ENCODE measurements around the gene FOXP1. TPM values are rescaled to one million over a fixed set of nuclear protein-coding genes. Genes with fewer than 3 reads are reported as not detected.

The FOXP1 gene
- total and polyA plus RNA-seq, 2 donors (not counting 1 experiment from before 2014, with no cell fraction given) = 91.1 to 508 TPM

- POLR2A ChIA-PET = interaction anchor here (0.5 to 3.3 kb wide), 6 partner anchors 16 to 519 kb away, joined by 3 to 19 read pairs (median 3); partner anchors contain the start of gene FOXP1
- peaks cover 65% of the 10 kb centered on the region for H3K4me1 Mint-ChIP-seq
- H3K36me3 ChIP-seq (replicated peaks in 1 of 2; ENCODE audit: control extremely low read depth in 1 of 2, control insufficient read depth in 1 of 2, extremely low read depth in 1 of 2, insufficient read depth in 2 of 2, low read length in 1 of 2) = peaks cover 0 to 2% of the 10 kb centered on the region in 2 experiments
- peak overlapping the region; percentile 85 for H3K4me2 ChIP-seq (replicated peaks; ENCODE audit: low read depth, low read length, poor library complexity, severe bottlenecking)
- CTCF ChIA-PET = interaction anchor here (0.9 to 2.1 kb wide), 10 partner anchors 8 to 524 kb away, joined by 3 to 13 read pairs (median 4); partner anchors contain the start of gene FOXP1
- no peaks in the 10 kb centered on the region for H3K9me3 Mint-ChIP-seq (ENCODE audit: insufficient read depth)
- TF ChIP-seq EZH2 (IDR thresholded peaks at IDR 0.05; ENCODE audit: borderline replicate concordance, insufficient read depth, low read depth, low read length, poor library complexity, severe bottlenecking) (no peak), CTCF (IDR thresholded peaks at IDR 0.05) (no peak)
- 17% methylated on average over 1 of the region's 6 CpGs for WGBS (ENCODE audit: insufficient coverage)
- ATAC-seq (ENCODE audit: low read depth) (no peak), DNase-seq (peak; percentile 59)
- H3K4me3 ChIP-seq (ENCODE audit: control extremely low read depth in 1 of 5, extremely low read depth in 1 of 5, insufficient read depth in 1 of 5, low read depth in 2 of 5, low read length in 4 of 5) = peak overlapping the region; percentile 62 to 94 (median 76)
- peak overlapping the region; percentile 83 to 91 for H3K27ac ChIP-seq (ENCODE audit: low read length in 2 of 2)
- H3K27me3 Mint-ChIP-seq = no peaks in the 10 kb centered on the region
- peaks cover 50 to 77% of the 10 kb centered on the region in 2 donors for H3K4me1 ChIP-seq (ENCODE audit: control insufficient read depth in 2 of 2, insufficient read depth in 2 of 2, low read length in 2 of 2)
- intact Hi-C loops (cut with micrococcal nuclease) = loop anchor here (1.0 to 5.0 kb wide), 3 partner anchors 53 to 329 kb away; no protein-coding TSS in a partner anchor
- no peaks in the 10 kb centered on the region for H3K27me3 ChIP-seq (replicated peaks in 1 of 4; ENCODE audit: control extremely low read depth in 1 of 4, control insufficient read depth in 3 of 4, insufficient read depth in 4 of 4, low read length in 3 of 4)
- no peaks in the 10 kb centered on the region for H3K9me3 ChIP-seq (ENCODE audit: control extremely low read depth in 1 of 3, control insufficient read depth in 2 of 3, insufficient read depth in 1 of 3, low read length in 2 of 3)
- H3K27ac Mint-ChIP-seq = no peak overlapping the region
- H3K79me2 ChIP-seq (ENCODE audit: control insufficient read depth, insufficient read depth, low read length) = peaks cover 91% of the 10 kb centered on the region
- peak overlapping the region; percentile 80 for H3K9ac ChIP-seq (ENCODE audit: low read length)
- peaks cover 55% of the 10 kb centered on the region for H4K20me1 ChIP-seq (ENCODE audit: control insufficient read depth, insufficient read depth, low read length, poor library complexity, severe bottlenecking)
- H3K4me3 Mint-ChIP-seq = no peak overlapping the region
- H2AFZ ChIP-seq (ENCODE audit: insufficient read depth, low read depth, low read length, poor library complexity, severe bottlenecking) = no peak overlapping the region
These were observed 520.4 kb downstream of the FOXP1 start for GRCh38 chr3:71062952-71063772.

Measured in B cell (primary cell).